HG03039 (cell line): ENCODE measurements around the gene SRSF8.

Source experiments
- ATAC-seq: cut with Tn5 transposase; IDR thresholded peaks from one replicate; pipeline ENCODE4 v1.9.1; 2021; ENCODE audit warnings: mild to moderate bottlenecking, moderate library complexity; ENCODE audit not compliant: unreplicated experiment

The SRSF8 gene

GRCh38 chr11:95067841-95068219, 1.1 kb downstream of the SRSF8 start:
- no peak for ATAC-seq

DNA sequence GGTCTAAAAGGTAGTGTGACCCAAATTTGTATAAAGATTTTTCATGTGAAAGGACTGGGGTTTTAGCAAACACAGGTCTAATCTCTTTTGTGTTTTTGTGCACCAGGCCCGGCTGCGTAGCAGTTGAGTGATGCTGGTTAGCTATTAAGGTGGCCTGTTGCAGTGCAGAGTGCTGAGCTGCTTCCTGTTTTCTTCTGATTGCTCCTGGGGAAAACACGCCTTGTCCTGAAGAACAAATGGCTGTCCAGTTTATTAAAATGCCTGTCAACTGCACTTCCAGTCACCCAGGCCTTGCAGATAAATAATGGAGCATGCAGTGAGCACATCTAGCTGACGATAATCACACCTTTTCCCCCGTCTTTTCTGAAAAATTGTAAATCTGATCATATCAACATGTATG, 1.8 kb downstream of the SRSF8 start:
- ATAC-seq, result peak; percentile 54

DNA sequence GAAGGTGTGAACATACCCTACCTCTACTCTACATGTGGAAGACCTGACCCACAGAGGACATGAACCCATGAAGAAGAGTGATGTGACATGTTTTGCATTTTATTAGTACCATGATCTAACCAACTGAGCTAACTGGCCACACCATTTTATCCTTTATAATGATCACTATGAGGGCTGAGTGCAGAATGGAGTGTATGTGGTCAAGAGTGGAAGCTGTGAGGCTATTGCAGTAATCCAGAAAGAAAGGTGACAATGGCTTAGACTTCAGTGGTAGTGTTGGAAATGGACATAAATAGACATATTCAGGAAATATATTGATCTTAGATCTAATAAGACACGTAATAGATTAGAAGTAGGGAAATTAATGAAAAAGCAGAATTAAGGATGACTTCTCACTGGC, 3.8 kb downstream of the SRSF8 start:
- no peak for ATAC-seq

- ATAC-seq, result no peak
Measured at GRCh38 chr11:95072948-95073347, 6.2 kb downstream of the SRSF8 start.

GRCh38 chr11:95074792-95075563, 8.3 kb downstream of the SRSF8 start:
- ATAC-seq, result no peak

- ATAC-seq, result no peak
Measured at GRCh38 chr11:95076416-95076815, 9.7 kb downstream of the SRSF8 start.

DNA sequence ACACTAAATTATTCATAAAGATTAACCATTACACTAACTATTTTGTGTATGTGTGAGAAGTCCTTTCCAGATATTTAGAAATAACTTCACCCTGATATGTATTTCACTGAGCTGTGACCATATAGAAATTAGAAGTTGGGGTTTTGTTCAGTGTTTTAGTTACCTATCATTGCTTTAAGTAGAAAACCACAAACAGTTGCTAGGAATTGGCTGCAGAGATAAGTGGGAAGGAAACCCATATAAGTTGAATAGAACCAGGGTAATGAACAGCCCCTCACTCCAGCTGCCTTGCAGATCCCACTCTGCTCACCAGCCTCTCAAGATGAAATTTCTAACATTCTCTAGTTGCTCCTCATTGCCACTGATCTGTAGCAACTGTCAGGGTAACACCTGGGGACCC, 10.3 kb downstream of the SRSF8 start:
- ATAC-seq, result no peak

GRCh38 chr11:95078526-95078925, 11.8 kb downstream of the SRSF8 start:
- ATAC-seq, result no peak

GRCh38 chr11:95081010-95081409, 14.3 kb downstream of the SRSF8 start:
- ATAC-seq, result no peak

DNA sequence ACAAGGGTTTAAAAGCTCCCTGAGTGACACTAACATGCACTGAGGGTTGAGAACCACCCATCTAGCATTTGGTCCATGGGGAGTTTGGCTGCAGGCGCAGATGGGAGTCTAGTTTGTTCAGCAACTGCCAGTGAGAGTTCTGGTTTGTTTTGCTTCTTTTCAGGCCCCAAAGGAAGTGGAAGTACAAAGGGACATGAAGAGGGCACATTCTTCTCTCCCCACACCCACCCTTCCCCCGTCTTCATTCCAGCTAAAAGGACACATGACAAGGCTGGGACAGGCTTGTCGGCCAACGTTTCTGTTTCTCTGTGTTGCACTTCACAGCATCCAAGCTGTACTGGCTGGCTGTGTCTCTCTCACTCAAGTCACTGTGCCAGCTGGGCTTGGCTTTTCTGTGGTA, 14.7 kb downstream of the SRSF8 start:
- ATAC-seq, result no peak

DNA sequence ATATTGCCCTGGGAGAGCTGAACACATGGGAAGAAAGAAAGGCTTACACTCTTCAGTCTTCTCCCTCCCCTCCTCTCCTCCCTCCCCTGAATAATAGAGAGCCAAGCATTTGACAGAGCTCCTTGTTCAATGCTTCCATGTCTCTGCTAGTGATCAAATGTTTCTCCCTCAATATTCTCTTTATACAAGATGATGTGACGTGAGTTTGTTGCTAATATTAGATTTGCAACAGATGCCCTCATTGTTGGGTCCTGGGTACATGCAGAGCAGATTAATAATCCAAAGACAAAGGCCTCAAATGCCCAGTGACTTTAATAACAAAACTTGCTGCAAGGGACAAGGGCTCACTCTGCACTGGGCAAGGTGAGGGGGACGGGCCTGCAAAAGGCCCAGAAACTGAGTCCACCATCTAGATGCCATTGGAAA, 15.9 kb downstream of the SRSF8 start:
- no peak for ATAC-seq

- peak; percentile 49 for ATAC-seq
Measured at GRCh38 chr11:95084509-95084908, 17.8 kb downstream of the SRSF8 start.

GRCh38 chr11:95085117-95085816, 18.5 kb downstream of the SRSF8 start:
- ATAC-seq, result no peak

DNA sequence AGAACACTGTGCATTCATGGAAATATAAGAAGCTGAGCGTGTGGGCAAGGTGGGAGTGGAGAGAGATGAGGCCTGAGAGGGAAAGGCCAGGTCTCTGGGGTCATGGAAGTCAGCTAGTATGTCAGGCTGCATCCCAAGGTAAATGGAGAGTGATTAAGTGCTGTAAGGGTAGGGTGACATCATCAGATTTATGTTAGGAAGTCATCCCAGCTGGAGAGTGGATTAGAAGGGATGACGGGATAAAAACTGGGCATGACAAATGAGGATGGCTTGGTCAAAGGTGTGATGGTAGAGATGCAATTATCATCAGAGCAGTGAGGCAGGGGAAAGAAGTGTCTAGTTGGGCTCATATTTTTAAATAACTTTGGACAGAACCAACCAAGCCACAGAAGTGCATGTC, 19.4 kb downstream of the SRSF8 start:
- ATAC-seq, result no peak

GRCh38 chr11:95086836-95087570, 20.3 kb downstream of the SRSF8 start:
- ATAC-seq, result no peak

DNA sequence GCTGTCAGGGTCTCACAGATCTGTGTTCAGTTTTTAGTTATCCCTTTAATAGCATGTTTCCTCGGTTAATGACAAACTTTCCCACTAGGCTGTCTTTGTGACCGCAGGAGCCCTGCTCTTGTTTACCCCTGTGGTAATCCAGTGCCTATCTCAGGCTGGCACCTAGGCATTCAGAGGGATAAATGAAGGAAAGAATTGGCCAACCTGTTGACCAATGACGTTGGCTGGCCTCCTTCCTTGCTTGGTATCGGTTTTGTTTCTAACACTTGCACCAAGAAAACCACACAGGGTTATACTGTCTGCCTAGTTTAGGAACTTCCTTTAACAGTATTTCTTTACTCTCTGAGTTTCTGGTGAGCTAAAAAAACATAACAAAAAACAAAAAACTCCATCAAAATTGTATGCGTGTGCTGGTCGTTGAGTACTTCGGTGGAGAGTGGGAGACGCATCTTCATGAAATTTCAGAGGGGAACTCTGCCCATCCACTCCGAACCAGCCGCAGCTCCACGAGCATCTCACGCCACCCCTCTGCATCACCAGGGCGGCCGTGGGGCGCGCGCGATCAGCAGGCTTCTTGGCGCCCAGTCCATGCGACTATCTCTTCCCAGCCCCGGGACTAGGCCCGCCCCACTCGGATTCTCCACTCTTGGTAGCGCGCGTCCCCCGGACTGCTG, 22.4 kb downstream of the SRSF8 start:
- peak; percentile 51 for ATAC-seq

DNA sequence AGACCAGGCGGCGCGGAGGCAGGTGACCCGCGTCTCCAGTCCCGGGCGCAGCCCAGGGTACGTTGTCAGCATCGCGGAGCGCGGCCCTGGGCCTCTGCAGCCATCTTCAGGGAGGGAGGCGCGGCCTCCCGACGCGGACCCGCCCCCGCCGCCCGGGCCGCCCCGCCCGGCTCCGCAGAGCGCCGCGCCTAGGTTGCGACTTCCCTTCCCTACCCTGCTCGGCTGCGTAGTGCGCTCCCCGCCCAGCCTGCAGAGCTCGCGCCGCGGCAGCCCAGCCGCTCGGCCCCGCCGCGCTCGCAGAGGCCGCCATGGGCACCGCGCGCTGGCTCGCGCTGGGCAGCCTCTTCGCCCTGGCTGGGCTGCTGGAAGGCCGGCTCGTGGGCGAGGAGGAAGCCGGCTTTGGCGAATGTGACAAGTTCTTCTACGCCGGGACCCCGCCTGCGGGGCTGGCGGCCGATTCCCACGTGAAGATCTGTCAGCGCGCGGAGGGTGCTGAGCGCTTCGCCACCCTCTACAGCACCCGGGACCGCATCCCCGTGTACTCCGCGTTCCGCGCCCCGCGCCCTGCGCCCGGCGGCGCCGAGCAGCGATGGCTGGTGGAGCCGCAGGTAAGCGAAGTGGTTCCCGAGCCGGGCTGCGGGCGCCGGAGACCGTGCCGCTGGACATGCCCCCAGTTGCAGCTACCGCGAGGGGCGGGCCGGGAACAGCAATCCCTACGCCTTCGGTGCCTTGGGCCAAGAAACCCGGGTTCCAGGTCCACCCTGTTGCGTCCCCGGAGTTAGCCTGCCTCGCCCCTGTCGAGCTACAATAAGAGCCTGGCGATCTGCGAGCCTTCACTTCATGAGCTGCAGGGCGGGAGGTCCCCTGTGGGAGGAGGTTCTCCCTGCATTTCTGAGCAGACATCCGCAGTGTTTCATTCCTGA, 23.2 kb downstream of the SRSF8 start, which contains the start of gene ENDOD1:
ENDOD1 (plus strand) TSS at position 227 of the 923 bp plus-strand sequence; CDS start at position 309, 82 bp downstream.
- peak; percentile 94 for ATAC-seq

- ATAC-seq, result no peak
Measured at GRCh38 chr11:95091663-95092180, 25.0 kb downstream of the SRSF8 start.

DNA sequence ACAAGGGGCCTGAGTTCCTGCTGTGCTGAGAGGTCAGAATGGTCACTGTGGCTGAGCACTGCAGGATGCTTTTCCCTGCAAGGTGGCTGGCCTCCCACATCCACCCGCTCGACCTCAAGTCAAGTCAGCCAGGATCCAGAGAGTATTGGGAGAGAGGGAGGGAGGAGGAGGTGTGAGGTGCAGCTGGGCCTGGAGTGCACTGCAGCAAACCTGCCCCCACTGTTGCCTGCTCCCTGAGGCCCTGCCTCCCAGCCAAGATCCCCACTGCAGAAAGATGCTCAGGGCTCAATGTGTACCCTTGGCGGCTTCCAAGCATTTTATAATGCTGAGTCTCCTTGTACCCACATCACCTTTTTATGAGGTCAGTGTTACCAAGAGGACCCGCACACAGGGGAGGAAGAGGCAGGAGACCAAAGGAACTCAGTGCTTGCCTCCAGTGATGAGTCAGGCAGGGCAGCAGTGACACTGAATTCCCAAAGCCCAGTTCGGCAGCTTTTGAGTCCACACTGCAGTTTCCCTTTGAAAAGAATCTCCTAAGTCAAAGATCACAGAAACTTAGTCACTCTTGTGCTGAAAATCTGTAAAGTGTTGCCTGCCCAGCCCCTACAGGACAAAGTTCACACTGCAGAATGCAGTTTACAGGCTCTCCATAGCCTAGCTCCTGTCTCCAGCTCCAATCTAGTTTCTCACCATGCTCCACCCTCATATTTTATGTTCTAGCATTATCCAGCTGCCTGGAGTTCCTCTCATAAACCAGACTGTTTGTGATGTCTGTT, 26.0 kb downstream of the SRSF8 start:
- ATAC-seq, result no peak
